H9 (cell line): ENCODE data around the gene MRPL44. TPM values are rescaled to one million over a fixed set of nuclear protein-coding genes. Genes with fewer than 3 reads are reported as not detected.

Experiments
- DNase-seq: peaks from one replicate; pipeline ENCODE4 v3.0.0-alpha.2; 2017
- H2AFZ ChIP-seq: one replicate; pipeline ENCODE4 v1.6.1; 2013; ENCODE audit warnings: mild to moderate bottlenecking, low read length, control low read depth, moderate library complexity
- H2AK5ac ChIP-seq: 2 replicates; pipeline ENCODE4 v1.6.1; 2013; ENCODE audit warnings: low read length, control low read depth, mixed read lengths; ENCODE audit not compliant: insufficient read length
- H2BK120ac ChIP-seq: one replicate; pipeline ENCODE4 v1.6.1; 2013; ENCODE audit warnings: low read depth, mild to moderate bottlenecking, low read length, control low read depth, inconsistent platforms; ENCODE audit not compliant: poor library complexity, severe bottlenecking
- H2BK12ac ChIP-seq: 2 replicates; pipeline ENCODE4 v1.6.1; 2013; ENCODE audit warnings: low read length, control low read depth, mixed read lengths, low read depth; ENCODE audit not compliant: insufficient read length
- H2BK15ac ChIP-seq: 2 replicates; pipeline ENCODE4 v1.6.1; 2013; ENCODE audit warnings: low read depth, low read length, control low read depth
- H2BK20ac ChIP-seq: one replicate; pipeline ENCODE4 v1.6.1; 2013; ENCODE audit warnings: low read depth, mild to moderate bottlenecking, low read length, control low read depth, inconsistent platforms; ENCODE audit not compliant: poor library complexity, severe bottlenecking
- H2BK5ac ChIP-seq: 2 replicates; pipeline ENCODE4 v1.6.1; 2013; ENCODE audit warnings: low read length, control low read depth, mixed read lengths; ENCODE audit not compliant: insufficient read length
- H3K14ac ChIP-seq: 2 replicates; pipeline ENCODE4 v1.6.1; 2013; ENCODE audit warnings: low read length, control low read depth; ENCODE audit not compliant: insufficient read depth
- H3K18ac ChIP-seq: 2 replicates; pipeline ENCODE4 v1.6.1; 2013; ENCODE audit warnings: low read depth, mild to moderate bottlenecking, mixed read lengths, low read length, control low read depth; ENCODE audit not compliant: insufficient read length
- H3K23ac ChIP-seq: 2 replicates; pipeline ENCODE4 v1.6.1; 2013; ENCODE audit warnings: low read length, control low read depth, mixed read lengths, low read depth; ENCODE audit not compliant: insufficient read length
- H3K23me2 ChIP-seq: 2 replicates; pipeline ENCODE4 v1.6.1; 2013; ENCODE audit warnings: low read depth, mild to moderate bottlenecking, mixed read lengths, low read length, control low read depth; ENCODE audit not compliant: insufficient read length, poor library complexity, severe bottlenecking
- H3K27ac ChIP-seq: 2 replicates; pipeline ENCODE4 v1.5.1; 2013; ENCODE audit warnings: low read length, control low read depth, mixed read lengths, low read depth; ENCODE audit not compliant: insufficient read length
- H3K27me3 ChIP-seq: 2 replicates; pipeline ENCODE4 v1.6.1; 2013; ENCODE audit warnings: low read length, control low read depth, inconsistent platforms; ENCODE audit not compliant: insufficient read depth
- H3K4ac ChIP-seq: 2 replicates; pipeline ENCODE4 v1.6.1; 2013; ENCODE audit warnings: low read depth, mild to moderate bottlenecking, control low read depth, inconsistent platforms, low read length, moderate library complexity
- H3K4me1 ChIP-seq: 2 replicates; pipeline ENCODE4 v1.6.1; 2013; ENCODE audit warnings: low read length, control low read depth, inconsistent platforms; ENCODE audit not compliant: insufficient read depth
- H3K4me2 ChIP-seq: 2 replicates; pipeline ENCODE4 v1.6.1; 2013; ENCODE audit warnings: low read length, control low read depth, mixed read lengths; ENCODE audit not compliant: insufficient read length, insufficient read depth
- H3K56ac ChIP-seq: 2 replicates; pipeline ENCODE4 v1.6.1; 2013; ENCODE audit warnings: low read depth, mild to moderate bottlenecking, mixed read lengths, low read length, control low read depth; ENCODE audit not compliant: insufficient read length
- H3K79me1 ChIP-seq: 2 replicates; pipeline ENCODE4 v1.6.1; 2013; ENCODE audit warnings: low read depth, mild to moderate bottlenecking, moderate library complexity, low read length, control low read depth, inconsistent platforms; ENCODE audit not compliant: insufficient read depth, poor library complexity, severe bottlenecking
- H3K79me2 ChIP-seq: 2 replicates; pipeline ENCODE4 v1.6.1; 2013; ENCODE audit warnings: low read length, control low read depth, inconsistent platforms; ENCODE audit not compliant: insufficient read depth
- H3K9ac ChIP-seq: 2 replicates; pipeline ENCODE4 v1.6.1; 2013; ENCODE audit warnings: low read length, control low read depth, mixed read lengths; ENCODE audit not compliant: insufficient read length; ENCODE audit errors: extremely low read depth
- H3K9me3 ChIP-seq: one replicate; pipeline ENCODE4 v1.6.1; 2013; ENCODE audit warnings: low read depth, low read length, inconsistent platforms; ENCODE audit not compliant: control insufficient read depth
- H3T11ph ChIP-seq: one replicate; pipeline ENCODE4 v1.6.1; 2013; ENCODE audit warnings: mild to moderate bottlenecking, low read length, control low read depth, inconsistent platforms
- H4K20me1 ChIP-seq: one replicate; pipeline ENCODE4 v1.6.1; 2013; ENCODE audit not compliant: control insufficient read depth, insufficient read length, insufficient read depth
- H4K5ac ChIP-seq: 2 replicates; pipeline ENCODE4 v1.6.1; 2013; ENCODE audit warnings: low read depth, mild to moderate bottlenecking, mixed read lengths, low read length, control low read depth; ENCODE audit not compliant: insufficient read length
- H4K8ac ChIP-seq: replicated peaks from 2 replicates; pipeline ENCODE4 v1.6.1; 2013; ENCODE audit warnings: low read length, control low read depth, mixed read lengths, low read depth; ENCODE audit not compliant: insufficient read length
- H4K91ac ChIP-seq: 2 replicates; pipeline ENCODE4 v1.6.1; 2013; ENCODE audit warnings: low read depth, mild to moderate bottlenecking, moderate library complexity, mixed read lengths, low read length, control low read depth; ENCODE audit not compliant: insufficient read length
- H3K27ac Mint-ChIP-seq, 3 experiments: 2 replicates in 2 of 3; 3 replicates in 1 of 3; pipeline ENCODE4 v1.8.0; 2020 to 2021; ENCODE audit warnings: mixed read lengths in 3 of 3, mild to moderate bottlenecking in 1 of 3, moderate library complexity in 1 of 3
- H3K27me3 Mint-ChIP-seq: 2 replicates; pipeline ENCODE4 v1.8.0; 2021; ENCODE audit warnings: low read depth, mild to moderate bottlenecking, moderate library complexity, mixed read lengths
- H3K36me3 Mint-ChIP-seq, 3 experiments: 2 replicates in 2 of 3; 3 replicates in 1 of 3; pipeline ENCODE4 v1.8.0; 2020 to 2021; ENCODE audit warnings: low read depth in 3 of 3, mixed read lengths in 3 of 3; ENCODE audit not compliant: insufficient read depth in 1 of 3
- H3K4me1 Mint-ChIP-seq, 2 experiments: 2 replicates each; pipeline ENCODE4 v1.8.0; 2020; ENCODE audit warnings: mixed read lengths in 2 of 2
- H3K4me3 Mint-ChIP-seq, 2 experiments: 2 replicates in 1 of 2; 3 replicates in 1 of 2; pipeline ENCODE4 v1.8.0; 2020 to 2021; ENCODE audit warnings: mild to moderate bottlenecking in 2 of 2, mixed read lengths in 2 of 2, moderate library complexity in 1 of 2
- H3K9me3 Mint-ChIP-seq, 2 experiments: 2 replicates in 1 of 2; 3 replicates in 1 of 2; pipeline ENCODE4 v1.8.0; 2020; ENCODE audit warnings: mild to moderate bottlenecking in 2 of 2, mixed read lengths in 2 of 2, moderate library complexity in 1 of 2
- WGBS: extraction: QIAGEN DNeasy Blood & Tissue Kit; methylation state at CpG from one replicate; pipeline ENCODE4 v1.1.7; 2013; ENCODE audit warnings: missing lambda C conversion rate, low lambda C conversion rate, mixed read lengths; ENCODE audit not compliant: insufficient read length; ENCODE audit errors: extremely low coverage; 5-methylcytosine and 5-hydroxymethylcytosine counted together
- total RNA-seq: library from RNA; stranded (reverse); gene quantifications from 2 replicates; pipeline ENCODE4 v1.2.1, GENCODE V29; 2021
- TF ChIP-seq, protein P1 (sequence below): fragments of 200-600 bp; sonication (generic); conservative IDR thresholded peaks from 3 replicates; pipeline ENCODE4 v1.8.0; 2021; ENCODE audit warnings: antibody characterized with exemption, mild to moderate bottlenecking

MRPL44 gene
- total RNA-seq, 1 experiment from 2014 or later, result 46.1 TPM

DNA sequence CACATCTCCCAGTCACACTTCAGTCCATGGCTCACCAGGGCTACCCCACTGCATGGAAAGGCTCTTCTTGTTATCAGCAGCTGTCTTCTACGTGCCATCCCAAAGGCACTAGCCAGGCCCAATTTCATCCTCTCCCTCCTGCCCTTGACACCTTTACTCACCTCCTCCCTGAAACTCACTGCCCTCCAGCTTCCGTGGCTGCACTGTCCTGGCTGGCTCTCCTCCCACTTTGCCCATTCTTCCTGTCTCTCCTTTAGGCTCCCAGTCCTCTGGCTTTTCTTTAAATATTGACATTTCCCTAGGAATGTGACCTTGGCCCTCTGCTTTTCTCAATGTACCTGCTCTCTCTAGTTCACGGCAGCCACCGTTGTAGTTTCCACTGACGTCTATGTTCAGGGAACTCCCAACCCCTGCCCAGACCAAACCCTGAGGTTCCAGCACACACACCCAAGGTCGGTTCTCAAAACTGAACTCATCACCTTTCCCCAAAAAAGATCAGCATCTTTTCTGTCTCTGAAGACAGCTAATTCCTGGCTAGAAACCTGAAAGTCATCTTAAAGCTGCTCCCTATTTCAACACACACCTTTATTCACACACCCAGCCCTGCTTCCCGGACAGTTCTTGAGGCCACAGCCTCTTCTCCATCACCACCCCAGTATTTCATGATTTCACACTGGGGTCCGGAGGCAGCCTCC lies 48.8 kb upstream of the MRPL44 start:
- Histone ChIP-seq H2AFZ (no peak overlapping the region), H3K4me2 (no peak overlapping the region), H3K27me3 (no peaks in the 10 kb centered on the region), H4K5ac (no peak overlapping the region), H3K4ac (no peak overlapping the region), H3K79me2 (0 out of 2 replicates have a peak, but pooled peaks cover 1% of the 10 kb centered on the region), H3K14ac (no peak overlapping the region), H3T11ph (no peak overlapping the region), H2BK20ac (no peak overlapping the region), H3K23ac (no peak overlapping the region), H2AK5ac (no peak overlapping the region), H4K8ac (no peak overlapping the region), H4K91ac (no peak overlapping the region), H4K20me1 (no peaks in the 10 kb centered on the region), H2BK12ac (no peak overlapping the region), H2BK5ac (no peak overlapping the region), H3K9me3 (no peaks in the 10 kb centered on the region), H2BK15ac (no peak overlapping the region), H3K18ac (no peak overlapping the region), H3K4me1 (no peaks in the 10 kb centered on the region), H3K56ac (no peak overlapping the region), H3K79me1 (peaks cover 12% of the 10 kb centered on the region), H3K27ac (no peak overlapping the region), H3K9ac (no peak overlapping the region), H2BK120ac (no peak overlapping the region), H3K23me2 (no peaks in the 10 kb centered on the region)
- peak overlapping the region; percentile 15 to 62 (median 38) for H3K27ac Mint-ChIP-seq
- no peak overlapping the region for H3K4me3 Mint-ChIP-seq
- H3K36me3 Mint-ChIP-seq, result peaks cover 5 to 23% (median 14%) of the 10 kb centered on the region in 3 experiments; a peak in 6 of 7 replicates
- H3K4me1 Mint-ChIP-seq, result peaks cover 11 to 15% of the 10 kb centered on the region in 2 experiments
- TF ChIP-seq, protein P1, sequence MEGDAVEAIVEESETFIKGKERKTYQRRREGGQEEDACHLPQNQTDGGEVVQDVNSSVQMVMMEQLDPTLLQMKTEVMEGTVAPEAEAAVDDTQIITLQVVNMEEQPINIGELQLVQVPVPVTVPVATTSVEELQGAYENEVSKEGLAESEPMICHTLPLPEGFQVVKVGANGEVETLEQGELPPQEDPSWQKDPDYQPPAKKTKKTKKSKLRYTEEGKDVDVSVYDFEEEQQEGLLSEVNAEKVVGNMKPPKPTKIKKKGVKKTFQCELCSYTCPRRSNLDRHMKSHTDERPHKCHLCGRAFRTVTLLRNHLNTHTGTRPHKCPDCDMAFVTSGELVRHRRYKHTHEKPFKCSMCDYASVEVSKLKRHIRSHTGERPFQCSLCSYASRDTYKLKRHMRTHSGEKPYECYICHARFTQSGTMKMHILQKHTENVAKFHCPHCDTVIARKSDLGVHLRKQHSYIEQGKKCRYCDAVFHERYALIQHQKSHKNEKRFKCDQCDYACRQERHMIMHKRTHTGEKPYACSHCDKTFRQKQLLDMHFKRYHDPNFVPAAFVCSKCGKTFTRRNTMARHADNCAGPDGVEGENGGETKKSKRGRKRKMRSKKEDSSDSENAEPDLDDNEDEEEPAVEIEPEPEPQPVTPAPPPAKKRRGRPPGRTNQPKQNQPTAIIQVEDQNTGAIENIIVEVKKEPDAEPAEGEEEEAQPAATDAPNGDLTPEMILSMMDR, result no peak
- no CpG with 5 or more reads among the region's 8 CpGs for WGBS
- no peaks in the 10 kb centered on the region for H3K27me3 Mint-ChIP-seq
- H3K9me3 Mint-ChIP-seq, result no peaks in the 10 kb centered on the region
- DNase-seq, result no peak
